D721Med (cell line): ENCODE measurements around the gene CD1B.
"Not testable (repeated sequence)": the region's sequence is repeated elsewhere in the genome, so short reads cannot be mapped to it uniquely, and the experiment has no call there.

Source experiments
- DNase-seq: peaks from one replicate; pipeline ENCODE4 v3.0.0; 2011; ENCODE audit warnings: low spot score; ENCODE audit not compliant: insufficient read length
- FAIRE-seq: peaks from 2 replicates; lab custom pipeline; 2011; peaks lifted over from hg19 to GRCh38; lab: Jason Lieb, UNC
- TF ChIP-seq, protein P1 (sequence below): IDR thresholded peaks from 2 replicates; pipeline ENCODE4 v1.5.1; 2012; ENCODE audit warnings: mild to moderate bottlenecking, control low read depth; ENCODE audit not compliant: insufficient read depth; ENCODE audit errors: missing control alignments

Gene CD1B

DNA sequence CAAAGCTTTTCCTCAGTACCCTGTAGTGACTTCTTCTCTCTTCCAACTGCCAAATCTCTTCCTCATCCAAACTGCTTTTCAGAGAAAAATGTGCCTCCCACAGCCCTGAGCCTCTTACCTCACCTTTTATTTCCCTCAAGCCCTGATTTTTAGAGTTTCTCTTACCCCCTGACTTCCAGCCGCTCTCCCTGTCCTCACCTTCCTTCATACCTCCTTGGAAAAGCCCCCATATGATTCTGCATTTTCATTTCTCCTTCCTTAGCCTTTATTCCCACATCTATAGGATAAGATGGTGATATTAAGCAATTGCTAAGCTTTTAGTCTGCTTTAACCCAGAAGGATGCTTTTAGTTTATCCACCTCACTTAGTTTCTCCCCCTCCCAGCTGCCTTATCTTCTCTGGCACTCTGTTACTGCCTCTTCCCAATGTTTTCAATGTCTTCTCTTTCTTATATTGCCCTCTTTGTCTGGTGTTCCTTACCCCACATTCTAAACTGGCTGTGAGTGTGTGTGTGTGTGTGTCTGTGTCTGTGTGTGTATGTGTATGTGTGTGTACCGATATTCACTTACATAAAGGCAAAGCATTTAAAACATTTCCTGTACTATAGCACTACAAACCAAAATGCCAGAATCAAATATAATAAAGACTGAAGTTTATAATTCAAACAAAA is at the start of gene CD1B:
Gene CD1B (minus strand): TSS at position 51 of the 670 bp plus-strand sequence. CDS start 108 bp downstream, outside the sequence.
- TF ChIP-seq, protein P1, sequence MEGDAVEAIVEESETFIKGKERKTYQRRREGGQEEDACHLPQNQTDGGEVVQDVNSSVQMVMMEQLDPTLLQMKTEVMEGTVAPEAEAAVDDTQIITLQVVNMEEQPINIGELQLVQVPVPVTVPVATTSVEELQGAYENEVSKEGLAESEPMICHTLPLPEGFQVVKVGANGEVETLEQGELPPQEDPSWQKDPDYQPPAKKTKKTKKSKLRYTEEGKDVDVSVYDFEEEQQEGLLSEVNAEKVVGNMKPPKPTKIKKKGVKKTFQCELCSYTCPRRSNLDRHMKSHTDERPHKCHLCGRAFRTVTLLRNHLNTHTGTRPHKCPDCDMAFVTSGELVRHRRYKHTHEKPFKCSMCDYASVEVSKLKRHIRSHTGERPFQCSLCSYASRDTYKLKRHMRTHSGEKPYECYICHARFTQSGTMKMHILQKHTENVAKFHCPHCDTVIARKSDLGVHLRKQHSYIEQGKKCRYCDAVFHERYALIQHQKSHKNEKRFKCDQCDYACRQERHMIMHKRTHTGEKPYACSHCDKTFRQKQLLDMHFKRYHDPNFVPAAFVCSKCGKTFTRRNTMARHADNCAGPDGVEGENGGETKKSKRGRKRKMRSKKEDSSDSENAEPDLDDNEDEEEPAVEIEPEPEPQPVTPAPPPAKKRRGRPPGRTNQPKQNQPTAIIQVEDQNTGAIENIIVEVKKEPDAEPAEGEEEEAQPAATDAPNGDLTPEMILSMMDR = no peak
- FAIRE-seq (no peak), DNase-seq (no peak)

- DNase-seq = no peak
- TF ChIP-seq, protein P1 = no peak
- FAIRE-seq = no peak
Measured at GRCh38 chr1:158374860-158375259, 43.5 kb upstream of the CD1B start.

DNA sequence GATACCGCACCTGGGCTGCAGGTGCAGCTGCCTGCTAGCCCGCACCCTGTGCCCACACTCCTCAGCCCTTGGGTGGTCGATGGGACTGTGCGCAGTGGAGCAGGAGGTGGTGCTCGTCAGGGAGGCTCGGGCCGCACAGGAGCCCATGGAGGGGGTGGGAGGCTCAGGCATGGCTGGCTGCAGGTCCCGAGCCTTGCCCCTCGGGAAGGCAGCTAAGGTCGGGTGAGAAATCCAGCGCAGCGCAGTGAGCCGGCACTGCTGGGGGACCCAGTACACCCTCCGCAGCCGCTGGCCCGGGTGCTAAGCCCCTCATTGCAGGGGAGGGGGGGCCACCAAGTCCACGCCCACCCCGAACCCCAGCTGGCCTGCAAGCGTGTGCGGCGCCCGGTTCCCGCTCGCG is 42.8 kb upstream of the CD1B start:
- not testable (repeated sequence) for FAIRE-seq, DNase-seq

DNA sequence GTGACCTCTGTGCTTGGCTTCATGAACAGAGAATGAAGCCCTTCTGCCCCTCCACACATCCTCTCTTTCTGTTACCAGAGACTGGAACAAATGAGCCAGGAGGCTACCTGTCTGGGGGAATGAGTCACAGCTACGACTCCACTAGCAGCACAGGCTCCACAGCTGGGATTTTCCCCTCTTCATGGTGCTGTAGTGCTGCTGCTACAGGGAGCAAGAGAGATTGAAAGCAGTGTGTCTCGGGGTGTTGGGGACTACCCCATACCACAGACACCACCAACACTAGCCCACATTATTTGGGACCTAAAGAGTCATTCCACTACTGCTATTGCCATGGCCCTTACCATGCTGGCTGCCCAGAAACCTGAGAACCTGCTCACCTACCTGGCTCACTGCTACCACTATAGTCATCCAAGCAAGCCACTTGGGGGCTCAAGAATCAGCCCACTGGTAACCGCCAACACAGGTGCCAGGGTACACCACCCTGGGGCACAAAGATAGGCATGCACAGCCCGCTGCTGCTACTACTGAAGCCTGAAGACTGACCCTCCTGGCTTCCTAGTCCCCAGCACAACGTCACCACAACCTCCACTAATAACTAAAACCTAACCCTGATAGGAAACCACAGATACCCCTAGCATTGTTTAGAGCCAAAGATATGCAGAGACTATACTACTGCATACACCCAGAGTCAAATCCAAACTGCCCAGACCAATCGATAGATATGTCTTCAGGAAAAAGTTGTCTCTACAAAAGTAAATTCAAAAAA is 40.0 kb upstream of the CD1B start:
- no peak for DNase-seq
- no peak for FAIRE-seq
- TF ChIP-seq, protein P1 = no peak

DNA sequence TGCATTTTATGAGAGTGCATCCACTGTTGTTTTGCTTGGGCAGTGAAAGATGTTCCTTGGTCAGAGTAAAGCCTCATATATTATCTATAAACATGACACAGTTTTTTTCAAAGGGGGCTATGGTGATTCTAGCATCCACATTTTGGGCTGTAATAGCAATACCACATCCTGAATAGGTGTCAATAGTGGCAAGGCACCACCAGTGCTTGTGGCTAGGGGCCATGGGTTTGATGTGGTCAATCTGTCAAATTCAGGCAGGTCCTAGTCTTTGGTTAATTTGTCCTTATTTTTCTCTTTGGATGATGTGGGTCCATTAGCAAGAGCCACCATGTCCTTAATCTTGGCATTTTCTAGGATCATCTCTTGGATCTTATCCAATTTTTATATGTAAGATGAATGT is 35.5 kb upstream of the CD1B start:
- TF ChIP-seq, protein P1 = no peak
- FAIRE-seq = no peak

DNA sequence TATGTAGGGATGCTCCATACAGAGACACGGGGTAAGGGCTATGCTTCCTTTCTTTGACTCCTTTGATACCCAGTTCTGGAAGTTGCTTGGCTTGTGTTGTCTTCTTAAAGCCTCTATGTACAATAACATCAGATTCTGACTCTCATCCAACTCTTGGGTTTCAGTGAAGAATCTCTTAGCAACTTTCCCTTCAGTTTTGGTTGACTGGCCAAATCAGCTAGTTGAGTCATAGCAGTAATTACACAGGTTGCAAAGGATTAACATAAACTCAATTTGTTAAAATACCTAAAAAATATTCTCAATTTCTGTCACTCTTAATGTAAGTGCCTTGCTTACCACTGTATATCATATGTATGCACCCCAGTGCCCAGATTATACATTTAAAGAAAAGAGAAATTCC is 31.6 kb upstream of the CD1B start:
- FAIRE-seq (no peak), DNase-seq (no peak)
- TF ChIP-seq, protein P1 = no peak

More for the DNA sequence above, 35.5 kb upstream of the CD1B start:
- no peak for DNase-seq

DNA sequence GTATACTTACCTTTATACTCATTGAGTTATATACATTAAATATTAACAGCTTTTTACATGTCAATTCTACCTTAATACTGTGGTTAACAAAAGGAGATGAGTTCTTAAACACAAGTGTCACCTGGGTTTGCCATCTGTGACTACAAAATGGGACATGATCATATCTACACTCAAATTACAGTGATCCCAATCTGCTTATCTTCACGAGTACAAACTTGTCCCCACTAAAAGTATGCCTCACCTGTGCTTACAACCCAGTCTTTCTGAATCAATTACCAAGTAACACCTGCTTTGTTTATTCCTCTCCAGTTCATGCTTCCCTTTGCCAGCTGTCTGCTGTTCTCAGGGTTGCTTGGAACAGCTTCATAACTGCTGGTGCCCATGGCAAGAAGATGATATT is 31.2 kb upstream of the CD1B start:
- no peak for FAIRE-seq
- no peak for DNase-seq
- TF ChIP-seq, protein P1 = no peak
